Testis (tissue), 3 donors: ENCODE measurements around the gene TMEM207. TPM values are rescaled to one million over a fixed set of nuclear protein-coding genes. Genes with fewer than 3 reads are reported as not detected.

Experiments
- DNase-seq: peaks from one replicate; pipeline ENCODE4 v3.0.0-alpha.2; 2019
- H3K27ac ChIP-seq, 2 donors: fragments of 200-600 bp; sonication (generic); one replicate each; pipeline ENCODE4 v1.5.1; 2019
- H3K27me3 ChIP-seq: fragments of 200-600 bp; sonication (generic); one replicate; pipeline ENCODE4 v1.5.1; 2019
- H3K36me3 ChIP-seq: fragments of 200-600 bp; sonication (generic); one replicate; pipeline ENCODE4 v1.5.1; 2017; ENCODE audit warnings: low read depth; ENCODE audit errors: missing control alignments
- H3K4me1 ChIP-seq: fragments of 200-600 bp; sonication (generic); one replicate; pipeline ENCODE4 v1.5.1; 2019
- H3K4me3 ChIP-seq, 2 donors: fragments of 200-600 bp; sonication (generic); one replicate each; pipeline ENCODE4 v1.5.1; 2017 to 2019
- H3K9me3 ChIP-seq: fragments of 200-600 bp; sonication (generic); one replicate; pipeline ENCODE4 v1.5.1; 2017
- POLR2A ChIP-seq: fragments of 450-650 bp; IDR thresholded peaks from one replicate; pipeline ENCODE4 v1.6.1; 2017; ENCODE audit warnings: antibody characterized with exemption, mild to moderate bottlenecking, moderate library complexity
- WGBS, 2 donors: methylation state at CpG; one replicate each; pipeline ENCODE4 v1.1.5; 2018; 5-methylcytosine and 5-hydroxymethylcytosine counted together
- intact Hi-C: fragments of 100-400 bp; cut with DNase I; formaldehyde crosslinking; loops from one replicate; pipeline ENCODE4 v1.15.1; 2023; ENCODE audit warnings: low total_unique reads
- polyA plus RNA-seq: library from polyadenylated mRNA; stranded (reverse); fragments of 350-450 nt; fragmentation: Illumina TruSeq; extraction: RNeasy Lipid Tissue Mini Kit (QIAGEN cat#74804); gene quantifications from one replicate; pipeline ENCODE4 v1.2.3, GENCODE V29; 2014; ENCODE audit warnings: low read depth, low replicate concordance; ENCODE audit not compliant: insufficient read depth
- total RNA-seq, 2 donors: library from RNA; depleted of rRNA; stranded (reverse); fragments of >200 nt; gene quantifications; one replicate each; pipeline ENCODE4 v1.2.3, GENCODE V29; 2016
- TF ChIP-seq, protein P1 (sequence below), 3 experiments: fragments of 450-650 bp in 2 of 3; fragments of 200-600 bp in 1 of 3; sonication (generic) in 1 of 3; IDR thresholded peaks; one replicate each; pipeline ENCODE4 v1.5.1; 2016 to 2019; ENCODE audit warnings: antibody characterized with exemption in 3 of 3, mild to moderate bottlenecking in 2 of 3, moderate library complexity in 1 of 3

The TMEM207 gene
- total and polyA plus RNA-seq, 3 donors from 2014 or later = 0.19 to 1.6 TPM; not detected in 1

DNA sequence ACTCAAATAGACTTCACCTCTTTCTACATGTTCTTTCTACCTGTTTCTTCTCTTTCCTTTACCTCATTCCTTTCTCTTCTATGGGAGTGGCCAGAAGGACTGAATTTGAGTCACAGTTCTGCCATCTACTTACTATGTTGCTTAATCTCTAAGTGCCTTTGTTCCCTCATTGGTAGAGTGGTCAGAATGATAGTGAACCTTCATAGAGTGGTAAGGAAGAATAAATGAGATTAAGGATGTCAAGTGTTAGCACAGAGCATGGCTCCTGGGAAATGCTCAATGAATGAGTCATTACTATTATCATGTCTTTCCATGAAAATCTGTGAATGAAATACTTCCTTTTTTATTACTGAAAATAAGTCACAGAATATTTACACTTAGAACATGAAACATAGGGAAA, 17.5 kb downstream of the TMEM207 start:
- Histone ChIP-seq H3K9me3 (no peaks in the 10 kb centered on the region), H3K36me3 (no peaks in the 10 kb centered on the region), H3K4me3 (no peak overlapping the region), H3K27ac (no peak overlapping the region), H3K4me1 (no peaks in the 10 kb centered on the region), H3K27me3 (no peaks in the 10 kb centered on the region)
- TF ChIP-seq, protein P1, sequence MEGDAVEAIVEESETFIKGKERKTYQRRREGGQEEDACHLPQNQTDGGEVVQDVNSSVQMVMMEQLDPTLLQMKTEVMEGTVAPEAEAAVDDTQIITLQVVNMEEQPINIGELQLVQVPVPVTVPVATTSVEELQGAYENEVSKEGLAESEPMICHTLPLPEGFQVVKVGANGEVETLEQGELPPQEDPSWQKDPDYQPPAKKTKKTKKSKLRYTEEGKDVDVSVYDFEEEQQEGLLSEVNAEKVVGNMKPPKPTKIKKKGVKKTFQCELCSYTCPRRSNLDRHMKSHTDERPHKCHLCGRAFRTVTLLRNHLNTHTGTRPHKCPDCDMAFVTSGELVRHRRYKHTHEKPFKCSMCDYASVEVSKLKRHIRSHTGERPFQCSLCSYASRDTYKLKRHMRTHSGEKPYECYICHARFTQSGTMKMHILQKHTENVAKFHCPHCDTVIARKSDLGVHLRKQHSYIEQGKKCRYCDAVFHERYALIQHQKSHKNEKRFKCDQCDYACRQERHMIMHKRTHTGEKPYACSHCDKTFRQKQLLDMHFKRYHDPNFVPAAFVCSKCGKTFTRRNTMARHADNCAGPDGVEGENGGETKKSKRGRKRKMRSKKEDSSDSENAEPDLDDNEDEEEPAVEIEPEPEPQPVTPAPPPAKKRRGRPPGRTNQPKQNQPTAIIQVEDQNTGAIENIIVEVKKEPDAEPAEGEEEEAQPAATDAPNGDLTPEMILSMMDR (IDR thresholded peaks at IDR 0.05) = no peak
- no peak for TF ChIP-seq POLR2A
- DNase-seq = no peak
- intact Hi-C loops = no loop called here

DNA sequence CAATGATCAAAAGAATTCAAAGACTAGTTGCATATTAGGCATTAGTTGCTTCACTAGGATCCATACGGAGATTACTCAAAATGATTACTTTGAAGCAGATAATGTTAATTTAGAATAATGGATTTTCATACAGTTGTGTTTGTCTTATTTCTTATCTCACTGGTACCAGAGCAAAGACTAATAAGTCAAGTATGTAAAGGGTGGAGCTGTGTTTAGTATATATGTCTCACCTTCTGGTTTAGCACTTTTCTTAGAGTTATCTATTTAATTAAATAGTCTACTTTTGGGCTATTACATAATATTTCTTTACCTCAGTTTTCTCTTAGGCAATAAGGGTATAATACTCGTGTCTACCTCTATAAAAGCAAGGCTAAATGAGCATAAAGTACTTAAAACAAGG, 18.8 kb downstream of the TMEM207 start:
- TF ChIP-seq, protein P1 (IDR thresholded peaks at IDR 0.05) = no peak
- TF ChIP-seq POLR2A = no peak
- intact Hi-C loops = no loop called here
- H3K4me1 ChIP-seq = no peaks in the 10 kb centered on the region
- H3K27ac ChIP-seq = no peak overlapping the region
- WGBS, 2 donors = 88 to 89% methylated on average over 2 of the region's 2 CpGs
- H3K27me3 ChIP-seq = no peaks in the 10 kb centered on the region
- H3K9me3 ChIP-seq = no peaks in the 10 kb centered on the region
- no peak for DNase-seq
- H3K4me3 ChIP-seq = no peak overlapping the region
- no peaks in the 10 kb centered on the region for H3K36me3 ChIP-seq

DNA sequence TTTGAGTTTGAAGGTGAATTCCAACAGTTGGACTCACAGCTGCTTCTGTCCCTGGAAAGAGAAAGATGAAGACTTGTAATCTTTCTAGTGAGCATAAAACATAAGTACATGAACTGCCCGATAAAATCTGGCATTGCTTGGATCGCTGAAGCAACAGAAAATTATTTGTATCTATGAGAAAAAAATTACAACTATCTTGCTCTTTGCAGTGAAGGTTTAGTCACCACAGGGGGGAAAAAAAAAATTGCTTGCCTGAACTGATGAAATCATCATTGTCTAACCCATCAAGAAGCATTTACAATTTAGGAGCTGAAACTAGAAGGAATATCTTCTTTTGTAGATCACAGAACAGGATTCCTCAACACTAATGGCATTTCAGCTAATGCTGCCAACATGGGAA, 20.0 kb downstream of the TMEM207 start:
- DNase-seq = no peak
- intact Hi-C loops = no loop called here
- no peak overlapping the region for H3K27ac ChIP-seq
- TF ChIP-seq, protein P1 (IDR thresholded peaks at IDR 0.05) = no peak
- TF ChIP-seq POLR2A = no peak
- no peaks in the 10 kb centered on the region for H3K27me3 ChIP-seq
- no peaks in the 10 kb centered on the region for H3K36me3 ChIP-seq
- no peaks in the 10 kb centered on the region for H3K4me1 ChIP-seq
- H3K9me3 ChIP-seq = no peaks in the 10 kb centered on the region
- 76 to 80% methylated on average over 2 of the region's 2 CpGs for WGBS, 2 donors
- H3K4me3 ChIP-seq = no peak overlapping the region

DNA sequence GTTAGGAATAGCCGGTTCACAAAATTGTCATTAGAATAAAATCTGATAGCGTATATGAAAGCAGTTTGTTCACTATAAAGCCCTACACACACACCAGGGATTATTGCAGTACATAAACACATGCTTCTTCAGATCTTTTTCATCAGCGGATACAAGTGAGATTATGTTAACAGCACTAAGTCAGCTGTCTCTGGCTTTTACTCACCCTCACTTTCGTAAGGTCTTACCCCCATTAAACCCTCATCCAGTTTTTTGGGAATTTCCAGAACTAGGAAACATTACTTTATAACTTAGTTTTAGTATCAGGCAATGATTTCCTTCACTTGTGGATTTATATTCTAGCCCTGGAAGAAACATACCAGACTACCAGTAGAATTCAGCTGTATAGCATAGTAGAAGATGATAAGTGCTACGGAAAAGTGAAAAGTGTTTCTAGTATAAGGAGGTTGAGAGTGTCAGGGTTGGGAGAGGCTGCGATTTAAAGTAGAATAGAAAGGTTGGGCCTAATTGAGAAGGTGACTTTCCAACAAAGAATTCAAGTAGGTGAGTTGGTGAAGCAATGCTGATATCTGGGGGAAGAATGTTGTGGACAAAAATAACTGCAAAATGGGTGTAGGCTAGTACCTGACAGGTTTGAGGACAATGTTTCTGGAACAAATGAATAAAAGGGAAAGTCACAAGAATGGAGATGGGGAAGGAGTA, 22.7 kb downstream of the TMEM207 start:
- no peak for DNase-seq
- no peaks in the 10 kb centered on the region for H3K9me3 ChIP-seq
- no peaks in the 10 kb centered on the region for H3K36me3 ChIP-seq
- no peaks in the 10 kb centered on the region for H3K27me3 ChIP-seq
- no peak for TF ChIP-seq POLR2A
- TF ChIP-seq, protein P1 (IDR thresholded peaks at IDR 0.05) = no peak
- intact Hi-C loops = no loop called here
- no peak overlapping the region for H3K27ac ChIP-seq
- H3K4me1 ChIP-seq = no peaks in the 10 kb centered on the region
- 83 to 87% methylated on average over 6 of the region's 6 CpGs for WGBS, 2 donors
- no peak overlapping the region for H3K4me3 ChIP-seq

DNA sequence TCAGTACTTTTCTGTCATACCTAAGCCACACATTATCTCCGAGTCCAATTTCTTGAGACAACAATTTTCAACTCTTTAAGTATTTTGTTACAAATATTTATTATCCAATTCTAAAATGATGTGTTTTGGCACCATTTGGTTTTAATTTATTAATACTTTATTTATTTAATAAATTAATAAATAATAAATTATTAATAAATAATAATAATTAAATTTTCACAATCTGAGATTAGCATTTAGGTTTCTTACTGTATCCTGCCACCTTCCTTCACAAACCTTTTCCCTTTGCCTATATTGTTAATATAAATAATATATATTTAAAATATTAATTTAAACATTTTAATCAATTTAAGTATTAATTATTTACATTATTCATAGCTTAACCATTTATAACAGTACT, 23.9 kb downstream of the TMEM207 start:
- no peaks in the 10 kb centered on the region for H3K36me3 ChIP-seq
- no peak overlapping the region for H3K4me3 ChIP-seq
- H3K4me1 ChIP-seq = no peaks in the 10 kb centered on the region
- WGBS, 2 donors = 92 to 97% methylated on average over 1 of the region's 1 CpG
- no peaks in the 10 kb centered on the region for H3K27me3 ChIP-seq
- no peak overlapping the region for H3K27ac ChIP-seq
- no peaks in the 10 kb centered on the region for H3K9me3 ChIP-seq
- intact Hi-C loops = no loop called here
- TF ChIP-seq POLR2A = no peak
- TF ChIP-seq, protein P1 (IDR thresholded peaks at IDR 0.05) = no peak
- DNase-seq = no peak
